CD14-positive monocyte (primary cell): ENCODE results near the gene LRRC4B. TPM values are rescaled to one million over a fixed set of nuclear protein-coding genes. Genes with fewer than 3 reads are reported as not detected.

Source experiments
- DNase-seq, 3 donors: peaks; one replicate each; pipeline ENCODE4 v3.0.0-alpha.2; 2011 to 2022
- H2AFZ ChIP-seq: 2 replicates; pipeline ENCODE4 v1.6.0; 2012; ENCODE audit warnings: mild to moderate bottlenecking, low read depth, low read length, inconsistent platforms; ENCODE audit not compliant: insufficient read depth, poor library complexity, severe bottlenecking
- H3K27ac ChIP-seq, 2 donors: 1 replicate in 1 of 2; 2 replicates in 1 of 2; pipeline ENCODE4 v1.5.1; 2012 to 2013; ENCODE audit warnings: low read length in 2 of 2, control low read depth in 1 of 2, inconsistent platforms in 1 of 2, low read depth in 1 of 2, mild to moderate bottlenecking in 1 of 2
- H3K27me3 ChIP-seq, 2 donors: one replicate each; pipeline versions ENCODE4 v1.6.0 to v1.6.1; 2011 to 2013; ENCODE audit warnings: low read length in 2 of 2; ENCODE audit not compliant: control insufficient read depth in 2 of 2, insufficient read depth in 2 of 2
- H3K36me3 ChIP-seq, 2 donors: replicated peaks in 1 of 2; 1 replicate in 1 of 2; 2 replicates in 1 of 2; pipeline versions ENCODE4 v1.5.1 to v1.6.1; 2012 to 2013; ENCODE audit warnings: low read length in 2 of 2, control low read depth in 1 of 2, inconsistent platforms in 1 of 2, mild to moderate bottlenecking in 1 of 2; ENCODE audit not compliant: insufficient read depth in 2 of 2, control insufficient read depth in 1 of 2
- H3K4me1 ChIP-seq, 2 donors: 1 replicate in 1 of 2; 2 replicates in 1 of 2; pipeline versions ENCODE4 v1.5.1 to v1.6.1; 2012 to 2013; ENCODE audit warnings: low read length in 2 of 2, control low read depth in 1 of 2, inconsistent platforms in 1 of 2, mild to moderate bottlenecking in 1 of 2, moderate library complexity in 1 of 2; ENCODE audit not compliant: insufficient read depth in 2 of 2, control insufficient read depth in 1 of 2
- H3K4me2 ChIP-seq: replicated peaks from 2 replicates; pipeline ENCODE3; 2012; ENCODE audit warnings: low read length, moderate library complexity, mild to moderate bottlenecking; ENCODE audit not compliant: poor library complexity, severe bottlenecking; ENCODE audit errors: extremely low read depth
- H3K4me3 ChIP-seq, 3 experiments: fragments of 200-600 bp in 1 of 3; sonication (generic) in 1 of 3; replicated peaks in 1 of 3; 1 replicate in 2 of 3; 2 replicates in 1 of 3; pipeline ENCODE4 v1.5.1; 2011 to 2013; ENCODE audit warnings: low read length in 3 of 3, mild to moderate bottlenecking in 3 of 3, control low read depth in 2 of 3, low read depth in 2 of 3, inconsistent platforms in 1 of 3, moderate library complexity in 1 of 3
- H3K79me2 ChIP-seq: 2 replicates; pipeline ENCODE4 v1.6.0; 2012; ENCODE audit warnings: mild to moderate bottlenecking, control low read depth, inconsistent platforms, low read length, moderate library complexity; ENCODE audit not compliant: insufficient read depth
- H3K9ac ChIP-seq: 2 replicates; pipeline ENCODE4 v1.6.0; 2017; ENCODE audit warnings: low read length, mild to moderate bottlenecking; ENCODE audit not compliant: insufficient read depth, poor library complexity, severe bottlenecking
- H3K9me3 ChIP-seq, 2 donors: replicated peaks in 1 of 2; 1 replicate in 1 of 2; 2 replicates in 1 of 2; pipeline versions ENCODE4 v1.5.1 to v1.6.1; 2012 to 2013; ENCODE audit warnings: low read length in 2 of 2, control low read depth in 1 of 2; ENCODE audit not compliant: control insufficient read depth in 1 of 2, insufficient read depth in 1 of 2
- H4K20me1 ChIP-seq: 2 replicates; pipeline ENCODE4 v1.6.0; 2012; ENCODE audit warnings: mild to moderate bottlenecking, low read length, control low read depth, moderate library complexity; ENCODE audit not compliant: insufficient read depth
- H3K27ac Mint-ChIP-seq, 7 donors: one replicate each; pipeline ENCODE4 v1.8.0; 2020; ENCODE audit warnings: mild to moderate bottlenecking in 7 of 7, mixed read lengths in 7 of 7, moderate library complexity in 6 of 7, inconsistent platforms in 2 of 7
- H3K27me3 Mint-ChIP-seq, 3 donors: one replicate each; pipeline ENCODE4 v1.8.0; 2021 to 2022; ENCODE audit warnings: low read depth in 3 of 3, mild to moderate bottlenecking in 3 of 3, mixed read lengths in 3 of 3, moderate library complexity in 3 of 3, inconsistent platforms in 1 of 3
- H3K36me3 Mint-ChIP-seq, 2 donors: one replicate each; pipeline ENCODE4 v1.8.0; 2020; ENCODE audit warnings: mixed read lengths in 2 of 2, inconsistent platforms in 1 of 2, mild to moderate bottlenecking in 1 of 2
- H3K4me1 Mint-ChIP-seq: one replicate; pipeline ENCODE4 v1.8.0; 2020; ENCODE audit warnings: mild to moderate bottlenecking, mixed read lengths
- H3K4me3 Mint-ChIP-seq, 2 donors: one replicate each; pipeline ENCODE4 v1.8.0; 2020; ENCODE audit warnings: mild to moderate bottlenecking in 2 of 2, mixed read lengths in 2 of 2, moderate library complexity in 1 of 2
- H3K9me3 Mint-ChIP-seq, 7 donors: one replicate each; pipeline ENCODE4 v1.8.0; 2020 to 2022; ENCODE audit warnings: mixed read lengths in 7 of 7, mild to moderate bottlenecking in 6 of 7, moderate library complexity in 6 of 7, inconsistent platforms in 2 of 7
- CTCF ChIP-seq: fragments of 200-600 bp; IDR thresholded peaks from one replicate; pipeline ENCODE4 v1.8.0; 2022; ENCODE audit warnings: antibody characterized with exemption, mild to moderate bottlenecking
- WGBS: methylation state at CpG from one replicate; pipeline ENCODE4 v1.1.5; 2013; ENCODE audit warnings: missing lambda C conversion rate; ENCODE audit not compliant: insufficient coverage; 5-methylcytosine and 5-hydroxymethylcytosine counted together
- intact Hi-C, 2 donors: fragments of 100-400 bp; cut with micrococcal nuclease; formaldehyde crosslinking; loops; one replicate each; pipeline versions ENCODE4 v1.15.0 to v1.15.1; 2023
- polyA plus RNA-seq, 3 donors: library from polyadenylated mRNA; depleted of rRNA in 1 of 3; unstranded in 2 of 3; stranded (reverse) in 1 of 3; fragments of 300-500 nt in 2 of 3; fragments of >200 nt in 1 of 3; fragmentation: Illumina TruSeq in 2 of 3; gene quantifications; 1 replicate in 2 of 3; 2 replicates in 1 of 3; pipeline ENCODE4 v1.2.3, GENCODE V29; 2012 to 2021

LRRC4B gene
- polyA plus RNA-seq, 3 donors: not detected

- H3K27me3 ChIP-seq: no peaks in the 10 kb centered on the region
- TF ChIP-seq CTCF: no peak
- H3K4me3 Mint-ChIP-seq: peak overlapping the region in 1 of 2 donors; percentile 54
- H3K4me2 ChIP-seq: no peak overlapping the region
- H3K4me1 ChIP-seq: peaks cover 30 to 34% of the 10 kb centered on the region in 2 donors
- WGBS: 50% methylated on average over 1 of the region's 7 CpGs
- H3K27ac Mint-ChIP-seq: peak overlapping the region in 2 of 7 donors; percentile 7 to 26
- H4K20me1 ChIP-seq: no peaks in the 10 kb centered on the region
- intact Hi-C loops: no loop called here
- no peak overlapping the region for H2AFZ ChIP-seq
- H3K79me2 ChIP-seq: no peaks in the 10 kb centered on the region
- no peak overlapping the region for H3K9ac ChIP-seq
- H3K27me3 Mint-ChIP-seq: peaks cover 4 to 12% (median 5%) of the 10 kb centered on the region in 3 donors
- H3K9me3 Mint-ChIP-seq: peaks cover 3 to 13% (median 7%) of the 10 kb centered on the region in 7 donors
- DNase-seq: no peak
- H3K27ac ChIP-seq: no peak overlapping the region
- no peaks in the 10 kb centered on the region for H3K36me3 ChIP-seq
- H3K36me3 Mint-ChIP-seq: peaks cover 0 to 7% of the 10 kb centered on the region in 2 donors
- H3K4me1 Mint-ChIP-seq: peaks cover 32% of the 10 kb centered on the region
- peaks cover 0 to 6% of the 10 kb centered on the region in 2 donors for H3K9me3 ChIP-seq
- H3K4me3 ChIP-seq: no peak overlapping the region
Observed at GRCh38 chr19:50494186-50495019, 73.8 kb downstream of the LRRC4B start.

GRCh38 chr19:50493171-50493570, 75.1 kb downstream of the LRRC4B start:
- 93% methylated on average over 6 of the region's 8 CpGs for WGBS
- intact Hi-C loops: no loop called here
- Histone ChIP-seq H3K27me3 (no peaks in the 10 kb centered on the region), H3K4me2 (no peak overlapping the region), H3K9ac (no peak overlapping the region), H3K4me1 (peaks cover 42 to 47% of the 10 kb centered on the region in 2 donors), H3K4me3 (no peak overlapping the region), H4K20me1 (no peaks in the 10 kb centered on the region), H3K36me3 (no peaks in the 10 kb centered on the region), H3K27ac (no peak overlapping the region), H3K79me2 (no peaks in the 10 kb centered on the region), H3K9me3 (peaks cover 0 to 6% of the 10 kb centered on the region in 2 donors), H2AFZ (no peak overlapping the region)
- DNase-seq: no peak
- H3K4me1 Mint-ChIP-seq: peaks cover 44% of the 10 kb centered on the region
- H3K27ac Mint-ChIP-seq: no peak overlapping the region
- peaks cover 4 to 12% (median 5%) of the 10 kb centered on the region in 3 donors for H3K27me3 Mint-ChIP-seq
- no peak overlapping the region for H3K4me3 Mint-ChIP-seq
- H3K36me3 Mint-ChIP-seq: peaks cover 0 to 7% of the 10 kb centered on the region in 2 donors
- peaks cover 3 to 18% (median 10%) of the 10 kb centered on the region in 7 donors for H3K9me3 Mint-ChIP-seq
- no peak for TF ChIP-seq CTCF
